Tibial nerve (tissue), 4 donors: ENCODE measurements around the gene CDCP1.

Experiments
- EP300 ChIP-seq, 2 donors: sonication (generic); formaldehyde crosslinking; IDR thresholded peaks; one replicate each; pipeline ENCODE4 v1.6.1; 2017; ENCODE audit warnings: antibody characterized with exemption in 2 of 2, mild to moderate bottlenecking in 1 of 2
- POLR2A ChIP-seq, 2 donors: fragments of 450-650 bp; IDR thresholded peaks; one replicate each; pipeline ENCODE4 v1.6.1; 2017; ENCODE audit warnings: antibody characterized with exemption in 2 of 2, mild to moderate bottlenecking in 2 of 2, moderate library complexity in 2 of 2
- TF ChIP-seq, protein P1 (sequence below), 5 experiments: fragments of 200-600 bp in 3 of 5; fragments of 450-650 bp in 2 of 5; sonication (generic) in 3 of 5; IDR thresholded peaks; one replicate each; pipeline ENCODE4 v1.5.1; 2016 to 2019; ENCODE audit warnings: antibody characterized with exemption in 5 of 5, mild to moderate bottlenecking in 3 of 5, moderate library complexity in 2 of 5

DNA sequence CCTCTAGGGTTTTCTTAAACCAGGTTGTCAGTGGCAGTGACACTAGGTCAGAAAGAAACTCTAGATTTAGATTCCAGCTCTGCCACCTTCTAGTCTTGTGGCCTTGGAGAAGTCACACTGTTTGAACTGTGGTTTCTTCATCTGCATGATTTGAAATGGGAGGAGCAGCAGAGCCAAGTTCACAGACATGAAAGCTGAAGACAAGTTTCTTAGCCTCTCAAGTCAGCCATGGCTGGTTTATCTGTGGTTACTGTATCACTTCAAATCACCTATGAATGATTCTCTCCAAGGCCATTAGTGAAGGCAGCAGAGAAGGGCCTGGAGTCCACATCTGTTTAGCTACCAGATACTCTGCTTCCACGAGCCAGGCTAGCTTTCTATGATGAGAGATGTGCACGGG is 104.5 kb downstream of the CDCP1 start:
- TF ChIP-seq EP300 (IDR thresholded peaks at IDR 0.05) (no peak), POLR2A (IDR thresholded peaks at IDR 0.05) (no peak)
- TF ChIP-seq, protein P1, sequence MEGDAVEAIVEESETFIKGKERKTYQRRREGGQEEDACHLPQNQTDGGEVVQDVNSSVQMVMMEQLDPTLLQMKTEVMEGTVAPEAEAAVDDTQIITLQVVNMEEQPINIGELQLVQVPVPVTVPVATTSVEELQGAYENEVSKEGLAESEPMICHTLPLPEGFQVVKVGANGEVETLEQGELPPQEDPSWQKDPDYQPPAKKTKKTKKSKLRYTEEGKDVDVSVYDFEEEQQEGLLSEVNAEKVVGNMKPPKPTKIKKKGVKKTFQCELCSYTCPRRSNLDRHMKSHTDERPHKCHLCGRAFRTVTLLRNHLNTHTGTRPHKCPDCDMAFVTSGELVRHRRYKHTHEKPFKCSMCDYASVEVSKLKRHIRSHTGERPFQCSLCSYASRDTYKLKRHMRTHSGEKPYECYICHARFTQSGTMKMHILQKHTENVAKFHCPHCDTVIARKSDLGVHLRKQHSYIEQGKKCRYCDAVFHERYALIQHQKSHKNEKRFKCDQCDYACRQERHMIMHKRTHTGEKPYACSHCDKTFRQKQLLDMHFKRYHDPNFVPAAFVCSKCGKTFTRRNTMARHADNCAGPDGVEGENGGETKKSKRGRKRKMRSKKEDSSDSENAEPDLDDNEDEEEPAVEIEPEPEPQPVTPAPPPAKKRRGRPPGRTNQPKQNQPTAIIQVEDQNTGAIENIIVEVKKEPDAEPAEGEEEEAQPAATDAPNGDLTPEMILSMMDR (IDR thresholded peaks at IDR 0.05), result no peak
